ENCODE data around the gene CCL17.
A peak's percentile ranks its signal among the peaks of the same experiment; 100 is the strongest.

DNA sequence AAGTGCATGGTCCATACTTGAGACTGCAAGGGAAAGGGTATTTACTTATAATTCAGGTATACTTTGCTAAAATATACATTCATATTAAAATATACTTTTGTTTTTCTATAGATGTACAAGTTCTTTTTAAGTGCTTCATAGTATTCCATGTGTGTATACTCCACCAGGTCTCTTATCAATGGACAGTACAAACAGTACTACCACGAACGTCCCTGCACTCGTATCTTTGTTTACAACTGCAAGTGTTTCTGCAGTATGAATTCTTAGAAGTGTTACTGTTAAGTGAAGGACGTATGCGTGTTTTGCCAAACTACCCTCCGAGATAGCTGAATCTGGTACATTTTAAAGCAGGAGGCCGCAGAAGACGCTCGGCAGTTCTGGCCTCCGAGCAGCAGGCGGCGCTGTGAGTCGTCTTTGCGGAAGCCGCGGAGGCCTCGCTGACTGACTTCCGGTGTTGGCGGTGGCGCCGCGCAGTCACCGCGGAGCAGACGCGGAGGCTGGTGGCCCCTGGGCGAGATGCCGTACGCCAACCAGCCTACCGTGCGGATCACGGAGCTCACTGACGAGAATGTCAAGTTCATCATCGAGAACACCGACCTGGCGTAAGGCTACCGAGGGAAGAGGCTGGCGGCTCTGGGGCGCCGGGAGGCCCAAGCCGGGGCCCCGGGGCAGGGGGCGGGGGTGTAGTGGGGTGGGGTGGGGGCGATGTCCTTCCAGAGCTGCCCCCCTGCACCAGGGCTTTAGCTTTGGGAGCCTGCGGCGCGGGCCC, 57.8 kb downstream of the CCL17 start, which contains the start of gene POLR2C:
- TF ChIP-seq, protein P1, sequence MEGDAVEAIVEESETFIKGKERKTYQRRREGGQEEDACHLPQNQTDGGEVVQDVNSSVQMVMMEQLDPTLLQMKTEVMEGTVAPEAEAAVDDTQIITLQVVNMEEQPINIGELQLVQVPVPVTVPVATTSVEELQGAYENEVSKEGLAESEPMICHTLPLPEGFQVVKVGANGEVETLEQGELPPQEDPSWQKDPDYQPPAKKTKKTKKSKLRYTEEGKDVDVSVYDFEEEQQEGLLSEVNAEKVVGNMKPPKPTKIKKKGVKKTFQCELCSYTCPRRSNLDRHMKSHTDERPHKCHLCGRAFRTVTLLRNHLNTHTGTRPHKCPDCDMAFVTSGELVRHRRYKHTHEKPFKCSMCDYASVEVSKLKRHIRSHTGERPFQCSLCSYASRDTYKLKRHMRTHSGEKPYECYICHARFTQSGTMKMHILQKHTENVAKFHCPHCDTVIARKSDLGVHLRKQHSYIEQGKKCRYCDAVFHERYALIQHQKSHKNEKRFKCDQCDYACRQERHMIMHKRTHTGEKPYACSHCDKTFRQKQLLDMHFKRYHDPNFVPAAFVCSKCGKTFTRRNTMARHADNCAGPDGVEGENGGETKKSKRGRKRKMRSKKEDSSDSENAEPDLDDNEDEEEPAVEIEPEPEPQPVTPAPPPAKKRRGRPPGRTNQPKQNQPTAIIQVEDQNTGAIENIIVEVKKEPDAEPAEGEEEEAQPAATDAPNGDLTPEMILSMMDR (IDR thresholded peaks at IDR 0.05; ENCODE audit: low read depth, low read length, poor library complexity, severe bottlenecking): peak; percentile 80
- no peak for TF ChIP-seq EZH2phosphoT487 (IDR thresholded peaks at IDR 0.05; ENCODE audit: borderline replicate concordance, low read length)
